Ovary (tissue), 3 donors: ENCODE measurements around the gene SIX3.

Experiments
- POLR2A ChIP-seq: fragments of 450-650 bp; IDR thresholded peaks from one replicate; pipeline ENCODE4 v1.6.1; 2017; ENCODE audit warnings: antibody characterized with exemption, mild to moderate bottlenecking, moderate library complexity
- TF ChIP-seq, protein P1 (sequence below), 3 donors: fragments of 450-650 bp in 2 of 3; fragments of 200-600 bp in 1 of 3; IDR thresholded peaks; one replicate each; pipeline versions ENCODE4 v1.5.1 to v1.8.0; 2016 to 2022; ENCODE audit warnings: antibody characterized with exemption in 3 of 3, mild to moderate bottlenecking in 1 of 3
- donor health status: DM: no; HTN: no; CAD: no.

DNA sequence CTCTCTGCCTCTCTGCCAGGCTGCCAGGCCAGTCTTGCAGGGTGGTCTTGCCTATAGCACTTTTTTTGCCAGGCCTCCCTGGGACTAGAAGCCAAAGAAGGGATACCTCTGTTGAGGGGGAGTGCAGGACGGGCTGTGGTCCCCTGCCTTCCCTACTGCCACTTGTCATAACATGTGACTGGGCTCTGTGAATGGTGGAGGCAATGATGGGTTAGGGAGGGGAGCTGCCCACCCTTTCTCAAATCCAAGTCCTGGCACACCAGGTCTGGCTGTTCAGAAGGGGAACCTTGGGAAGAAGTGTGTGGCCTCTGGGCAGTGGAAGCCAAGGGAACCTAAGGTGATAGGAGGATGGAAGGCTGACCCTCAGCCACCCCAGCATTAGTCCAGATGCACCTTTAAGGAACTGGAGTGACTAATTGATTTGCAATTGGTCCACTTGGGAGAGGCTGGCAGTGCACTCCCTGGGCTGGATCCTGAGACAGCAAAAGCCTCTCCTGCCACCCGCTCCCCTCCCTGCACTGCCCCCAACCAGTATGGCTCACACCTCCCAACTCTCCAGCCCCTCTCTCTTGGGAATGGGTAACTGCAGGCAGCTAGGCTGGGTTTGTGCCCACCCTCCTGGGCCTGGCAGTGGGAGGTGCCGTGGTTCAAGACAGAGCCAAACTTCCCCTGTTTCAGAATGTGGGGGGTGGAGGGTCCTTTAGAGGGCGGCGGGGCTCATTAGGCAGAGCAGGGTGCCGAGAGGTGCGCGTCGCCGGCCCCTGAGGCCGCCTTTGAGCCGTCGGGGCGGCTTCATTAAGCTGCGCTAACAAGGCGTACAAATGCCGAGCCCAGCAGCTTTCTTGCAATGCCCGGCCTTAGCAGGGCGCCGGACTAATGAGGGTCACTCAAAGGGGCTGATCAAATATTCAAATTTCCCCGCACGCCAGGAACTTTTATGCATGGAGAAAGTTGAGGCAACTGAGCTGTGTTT, 4.5 kb upstream of the SIX3 start:
- no peak for TF ChIP-seq POLR2A
- TF ChIP-seq, protein P1, sequence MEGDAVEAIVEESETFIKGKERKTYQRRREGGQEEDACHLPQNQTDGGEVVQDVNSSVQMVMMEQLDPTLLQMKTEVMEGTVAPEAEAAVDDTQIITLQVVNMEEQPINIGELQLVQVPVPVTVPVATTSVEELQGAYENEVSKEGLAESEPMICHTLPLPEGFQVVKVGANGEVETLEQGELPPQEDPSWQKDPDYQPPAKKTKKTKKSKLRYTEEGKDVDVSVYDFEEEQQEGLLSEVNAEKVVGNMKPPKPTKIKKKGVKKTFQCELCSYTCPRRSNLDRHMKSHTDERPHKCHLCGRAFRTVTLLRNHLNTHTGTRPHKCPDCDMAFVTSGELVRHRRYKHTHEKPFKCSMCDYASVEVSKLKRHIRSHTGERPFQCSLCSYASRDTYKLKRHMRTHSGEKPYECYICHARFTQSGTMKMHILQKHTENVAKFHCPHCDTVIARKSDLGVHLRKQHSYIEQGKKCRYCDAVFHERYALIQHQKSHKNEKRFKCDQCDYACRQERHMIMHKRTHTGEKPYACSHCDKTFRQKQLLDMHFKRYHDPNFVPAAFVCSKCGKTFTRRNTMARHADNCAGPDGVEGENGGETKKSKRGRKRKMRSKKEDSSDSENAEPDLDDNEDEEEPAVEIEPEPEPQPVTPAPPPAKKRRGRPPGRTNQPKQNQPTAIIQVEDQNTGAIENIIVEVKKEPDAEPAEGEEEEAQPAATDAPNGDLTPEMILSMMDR (IDR thresholded peaks at IDR 0.05), result no peak
